Activated CD8-positive, alpha-beta memory T cell treated with anti-CD3 and anti-CD28 coated beads for 1 hour (primary cell): Measurements from ENCODE around the gene PTPRA.
"Not testable (repeated sequence)": the region's sequence is repeated elsewhere in the genome, so short reads cannot be mapped to it uniquely, and the experiment has no call there.

Experiments used
- DNase-seq, 2 donors: peaks; one replicate each; pipeline ENCODE4 v3.0.0-alpha.2; 2020; ENCODE audit warnings: low read depth in 1 of 2; ENCODE audit errors: extremely low read depth in 1 of 2

PTPRA gene

GRCh38 chr20:3067139-3068014 is 194.1 kb downstream of the PTPRA start:
- DNase-seq, result no peak

GRCh38 chr20:3068075-3068474 is 194.8 kb downstream of the PTPRA start:
- no peak for DNase-seq

- no peak for DNase-seq
Measured at GRCh38 chr20:3068986-3069900, 196.0 kb downstream of the PTPRA start.

- DNase-seq, result no peak
Measured at GRCh38 chr20:3070725-3071124, 197.4 kb downstream of the PTPRA start.

GRCh38 chr20:3071266-3071609 is 198.0 kb downstream of the PTPRA start:
- DNase-seq, result no peak

GRCh38 chr20:3071610-3072529 is 198.6 kb downstream of the PTPRA start, which contains the start of gene OXT:
TSS of gene OXT (plus strand) at chr20:3071620. CDS start at chr20:3071656, 36 bp downstream.
- DNase-seq, result peak; percentile 55 to 59

GRCh38 chr20:3072530-3073250 is 199.4 kb downstream of the PTPRA start:
- DNase-seq, result no peak

GRCh38 chr20:3073251-3073643 is 200.0 kb downstream of the PTPRA start:
- DNase-seq, result not testable (repeated sequence)

GRCh38 chr20:3074812-3075211 is 201.5 kb downstream of the PTPRA start:
- no peak for DNase-seq

- not testable (repeated sequence) for DNase-seq
Measured at GRCh38 chr20:3075315-3075714, 202.0 kb downstream of the PTPRA start.

GRCh38 chr20:3077618-3078134 is 204.4 kb downstream of the PTPRA start:
- no peak for DNase-seq

GRCh38 chr20:3080939-3081388 is 207.7 kb downstream of the PTPRA start:
- DNase-seq, result no peak

GRCh38 chr20:3081641-3082040 is 208.4 kb downstream of the PTPRA start:
- DNase-seq, result no peak

GRCh38 chr20:3082306-3082951 is 209.1 kb downstream of the PTPRA start:
- DNase-seq, result no peak

- DNase-seq, result no peak
Measured at GRCh38 chr20:3082955-3083952, 210.0 kb downstream of the PTPRA start.

GRCh38 chr20:3084283-3084985 is 211.2 kb downstream of the PTPRA start, which contains the start of gene AVP:
TSS of gene AVP (minus strand) at chr20:3084724. CDS start at chr20:3084674, 50 bp downstream.
- DNase-seq, result no peak

GRCh38 chr20:3084986-3085360 is 211.7 kb downstream of the PTPRA start:
- DNase-seq, result no peak
